DOHH2 (cell line): Measurements from ENCODE around the gene RPL18A.

Experiments
- EZH2phosphoT487 ChIP-seq: fragments of 200-600 bp; sonication (generic); IDR thresholded peaks from 2 replicates; pipeline ENCODE4 v1.6.1; 2017; ENCODE audit warnings: borderline replicate concordance, mild to moderate bottlenecking, antibody characterized with exemption, low read length, moderate library complexity, mixed read lengths
- TF ChIP-seq, protein P1 (sequence below): fragments of 200-600 bp; sonication (generic); IDR thresholded peaks from one replicate; pipeline ENCODE4 v1.5.1; 2014; ENCODE audit warnings: antibody characterized with exemption, mild to moderate bottlenecking, low read depth, low read length; ENCODE audit not compliant: poor library complexity, severe bottlenecking

DNA sequence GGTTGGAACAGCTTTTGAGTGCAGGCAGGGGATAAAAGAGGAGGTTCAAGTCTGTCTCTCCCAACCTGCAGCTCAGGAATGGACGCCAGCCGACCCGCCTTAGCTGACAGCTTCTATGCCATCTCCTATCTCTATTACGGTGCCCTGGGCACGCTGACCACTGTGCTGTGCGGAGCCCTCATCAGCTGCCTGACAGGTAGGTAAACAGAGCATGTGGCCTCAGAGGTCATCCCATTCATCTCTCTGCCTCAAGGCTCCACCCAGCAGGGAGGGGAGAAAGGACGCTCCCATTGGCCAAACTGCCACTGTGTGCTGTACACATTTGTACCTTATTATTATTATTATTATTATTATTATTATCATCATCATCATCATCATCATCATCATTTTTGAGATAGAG is 28.6 kb downstream of the RPL18A start:
- TF ChIP-seq, protein P1, sequence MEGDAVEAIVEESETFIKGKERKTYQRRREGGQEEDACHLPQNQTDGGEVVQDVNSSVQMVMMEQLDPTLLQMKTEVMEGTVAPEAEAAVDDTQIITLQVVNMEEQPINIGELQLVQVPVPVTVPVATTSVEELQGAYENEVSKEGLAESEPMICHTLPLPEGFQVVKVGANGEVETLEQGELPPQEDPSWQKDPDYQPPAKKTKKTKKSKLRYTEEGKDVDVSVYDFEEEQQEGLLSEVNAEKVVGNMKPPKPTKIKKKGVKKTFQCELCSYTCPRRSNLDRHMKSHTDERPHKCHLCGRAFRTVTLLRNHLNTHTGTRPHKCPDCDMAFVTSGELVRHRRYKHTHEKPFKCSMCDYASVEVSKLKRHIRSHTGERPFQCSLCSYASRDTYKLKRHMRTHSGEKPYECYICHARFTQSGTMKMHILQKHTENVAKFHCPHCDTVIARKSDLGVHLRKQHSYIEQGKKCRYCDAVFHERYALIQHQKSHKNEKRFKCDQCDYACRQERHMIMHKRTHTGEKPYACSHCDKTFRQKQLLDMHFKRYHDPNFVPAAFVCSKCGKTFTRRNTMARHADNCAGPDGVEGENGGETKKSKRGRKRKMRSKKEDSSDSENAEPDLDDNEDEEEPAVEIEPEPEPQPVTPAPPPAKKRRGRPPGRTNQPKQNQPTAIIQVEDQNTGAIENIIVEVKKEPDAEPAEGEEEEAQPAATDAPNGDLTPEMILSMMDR: no peak
- no peak for TF ChIP-seq EZH2phosphoT487
